ENCODE data around the gene KCNAB2.

- TF ChIP-seq CTCF (IDR thresholded peaks at IDR 0.05) (no peak), EZH2 (IDR thresholded peaks at IDR 0.05) (no peak)
Measured at GRCh38 chr1:6136516-6137220, 91.0 kb downstream of the KCNAB2 start.
